ENCODE data around the gene TMEM151B.

DNA sequence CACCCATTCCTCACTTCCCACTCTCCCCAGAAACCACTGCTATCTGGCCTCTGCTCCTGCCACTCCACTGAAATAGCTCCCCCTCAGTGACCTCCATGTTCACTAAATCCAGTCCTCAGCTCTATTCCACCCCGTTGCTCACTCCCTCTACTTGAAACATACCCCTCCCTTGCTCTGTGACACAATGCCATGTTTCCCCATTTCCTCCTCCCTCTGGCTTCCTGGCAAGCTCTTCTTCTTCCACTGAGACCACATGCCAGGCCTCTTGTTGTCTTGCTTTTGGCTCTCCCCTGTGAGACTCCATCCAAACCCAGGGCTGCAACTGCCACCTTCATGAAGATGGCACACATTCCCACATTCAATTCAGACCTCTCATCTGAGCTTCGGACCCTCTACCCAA lies 13.9 kb downstream of the TMEM151B start:
- TF ChIP-seq SUZ12 (IDR thresholded peaks at IDR 0.05; ENCODE audit: unreplicated experiment) (no peak), EGR1 (IDR thresholded peaks at IDR 0.05; ENCODE audit: borderline replicate concordance in 1 of 2, low read depth in 2 of 2, low read length in 2 of 2) (no peak), BRCA1 (IDR thresholded peaks at IDR 0.05; ENCODE audit: low read depth, low read length) (no peak), ZZZ3 (IDR thresholded peaks at IDR 0.05; ENCODE audit: control insufficient read depth, insufficient read length, low read depth) (no peak), EP300 (IDR thresholded peaks at IDR 0.05; ENCODE audit: borderline replicate concordance in 1 of 2, control insufficient read depth in 1 of 2, low read depth in 2 of 2, low read length in 2 of 2) (no peak), YY1 (IDR thresholded peaks at IDR 0.05; ENCODE audit: low read depth, low read length) (no peak), TAF1 (IDR thresholded peaks at IDR 0.05; ENCODE audit: borderline replicate concordance, low read depth, low read length) (no peak)
- TF ChIP-seq, protein P1, sequence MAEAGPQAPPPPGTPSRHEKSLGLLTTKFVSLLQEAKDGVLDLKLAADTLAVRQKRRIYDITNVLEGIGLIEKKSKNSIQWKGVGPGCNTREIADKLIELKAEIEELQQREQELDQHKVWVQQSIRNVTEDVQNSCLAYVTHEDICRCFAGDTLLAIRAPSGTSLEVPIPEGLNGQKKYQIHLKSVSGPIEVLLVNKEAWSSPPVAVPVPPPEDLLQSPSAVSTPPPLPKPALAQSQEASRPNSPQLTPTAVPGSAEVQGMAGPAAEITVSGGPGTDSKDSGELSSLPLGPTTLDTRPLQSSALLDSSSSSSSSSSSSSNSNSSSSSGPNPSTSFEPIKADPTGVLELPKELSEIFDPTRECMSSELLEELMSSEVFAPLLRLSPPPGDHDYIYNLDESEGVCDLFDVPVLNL (IDR thresholded peaks at IDR 0.05; ENCODE audit: low read depth, low read length) = no peak
- TF ChIP-seq, protein P2, sequence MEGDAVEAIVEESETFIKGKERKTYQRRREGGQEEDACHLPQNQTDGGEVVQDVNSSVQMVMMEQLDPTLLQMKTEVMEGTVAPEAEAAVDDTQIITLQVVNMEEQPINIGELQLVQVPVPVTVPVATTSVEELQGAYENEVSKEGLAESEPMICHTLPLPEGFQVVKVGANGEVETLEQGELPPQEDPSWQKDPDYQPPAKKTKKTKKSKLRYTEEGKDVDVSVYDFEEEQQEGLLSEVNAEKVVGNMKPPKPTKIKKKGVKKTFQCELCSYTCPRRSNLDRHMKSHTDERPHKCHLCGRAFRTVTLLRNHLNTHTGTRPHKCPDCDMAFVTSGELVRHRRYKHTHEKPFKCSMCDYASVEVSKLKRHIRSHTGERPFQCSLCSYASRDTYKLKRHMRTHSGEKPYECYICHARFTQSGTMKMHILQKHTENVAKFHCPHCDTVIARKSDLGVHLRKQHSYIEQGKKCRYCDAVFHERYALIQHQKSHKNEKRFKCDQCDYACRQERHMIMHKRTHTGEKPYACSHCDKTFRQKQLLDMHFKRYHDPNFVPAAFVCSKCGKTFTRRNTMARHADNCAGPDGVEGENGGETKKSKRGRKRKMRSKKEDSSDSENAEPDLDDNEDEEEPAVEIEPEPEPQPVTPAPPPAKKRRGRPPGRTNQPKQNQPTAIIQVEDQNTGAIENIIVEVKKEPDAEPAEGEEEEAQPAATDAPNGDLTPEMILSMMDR (IDR thresholded peaks at IDR 0.05 in 2 of 3, conservative IDR thresholded peaks at IDR 0.05 in 1 of 3; ENCODE audit: control insufficient read depth in 2 of 3, extremely low read depth in 1 of 3, insufficient read depth in 1 of 3, low read depth in 3 of 3, low read length in 3 of 3) = no peak

All from GM12878 (cell line).